Activated CD8-positive, alpha-beta memory T cell treated with anti-CD3 and anti-CD28 coated beads for 36 hours (primary cell): ENCODE results near the gene VPREB3. TPM values are rescaled to one million over a fixed set of nuclear protein-coding genes. Genes with fewer than 3 reads are reported as not detected.
"Not testable (repeated sequence)": the region's sequence is repeated elsewhere in the genome, so short reads cannot be mapped to it uniquely, and the experiment has no call there.

ENCODE experiments used
- CTCF ChIA-PET: fragments of 350-600 bp; sonication (Branson Sonifier 250); formaldehyde crosslinking; loops from one replicate; lab custom pipeline; 2021; ENCODE audit warnings: antibody characterized with exemption; lab: Charles Lee
- POLR2A ChIA-PET: fragments of 350-600 bp; sonication (Branson Sonifier 250); formaldehyde crosslinking; loops from one replicate; lab custom pipeline; 2021; ENCODE audit warnings: antibody characterized with exemption; lab: Charles Lee
- total RNA-seq, 2 experiments: library from RNA; stranded (reverse); gene quantifications; one replicate each; pipeline ENCODE4 v1.2.3, GENCODE V29; 2021

VPREB3 gene
- total RNA-seq, 2 experiments from 2014 or later, result not detected

GRCh38 chr22:23751441-23751996 lies 2.7 kb downstream of the VPREB3 start:
- ChIA-PET POLR2A (interaction anchor here (0.7 to 1.7 kb wide), 4 partner anchors 11 to 142 kb away, joined by 4 to 7 read pairs (median 6); partner anchors contain the start of gene MIF), CTCF (interaction anchor here (0.6 to 1.5 kb wide), 2 partner anchors 98 to 102 kb away, joined by 4 read pairs; no protein-coding TSS in a partner anchor)

- CTCF ChIA-PET, result interaction anchor here (0.6 to 1.6 kb wide), 3 partner anchors 38 to 102 kb away, joined by 3 to 4 read pairs (median 4); no protein-coding TSS in a partner anchor
- POLR2A ChIA-PET, result interaction anchor here (0.6 to 1.7 kb wide), 6 partner anchors 9 to 143 kb away, joined by 3 to 7 read pairs (median 4); partner anchors contain the start of genes C22orf15 and MIF
Measured at GRCh38 chr22:23750714-23751440, 3.3 kb downstream of the VPREB3 start, which contains the start of gene ZNF70. Gene ZNF70 (minus strand): TSS chr22:23751112. CDS start chr22:23745140, 5,972 bp downstream.

GRCh38 chr22:23750367-23750713 lies 3.9 kb downstream of the VPREB3 start:
- CTCF ChIA-PET, result interaction anchor here (1.3 to 1.6 kb wide), 3 partner anchors 38 to 99 kb away, joined by 3 to 4 read pairs (median 3); no protein-coding TSS in a partner anchor

GRCh38 chr22:23749841-23750301 lies 4.4 kb downstream of the VPREB3 start:
- CTCF ChIA-PET, result interaction anchor here (0.7 to 1.6 kb wide), 3 partner anchors 37 to 1271 kb away, joined by 3 read pairs; no protein-coding TSS in a partner anchor
- POLR2A ChIA-PET, result interaction anchor here (0.7 to 1.6 kb wide), 4 partner anchors 13 to 61 kb away, joined by 3 to 6 read pairs (median 4); partner anchors contain the start of genes C22orf15 and CHCHD10

More at GRCh38 chr22:23750367-23750713, 3.9 kb downstream of the VPREB3 start:
- POLR2A ChIA-PET, result interaction anchor here (0.6 to 1.7 kb wide), 7 partner anchors 9 to 144 kb away, joined by 3 to 7 read pairs (median 5); partner anchors contain the start of genes C22orf15, CHCHD10 and MIF

- CTCF ChIA-PET, result interaction anchor here (0.7 kb wide), 1 partner anchor 31 kb away, joined by 4 read pairs; no protein-coding TSS in a partner anchor
- POLR2A ChIA-PET, result interaction anchor here (0.7 kb wide), 1 partner anchor 104 kb away, joined by 9 read pairs; no protein-coding TSS in a partner anchor
Measured at GRCh38 chr22:23745791-23746190, 8.4 kb downstream of the VPREB3 start.

GRCh38 chr22:23744485-23744884 lies 9.7 kb downstream of the VPREB3 start:
- POLR2A ChIA-PET, result no interaction called here
- CTCF ChIA-PET, result no interaction called here

GRCh38 chr22:23744001-23744400 lies 10.2 kb downstream of the VPREB3 start:
- POLR2A ChIA-PET, result no interaction called here
- CTCF ChIA-PET, result no interaction called here

GRCh38 chr22:23743303-23743705 lies 10.9 kb downstream of the VPREB3 start:
- ChIA-PET CTCF (no interaction called here), POLR2A (no interaction called here)

- ChIA-PET CTCF (no interaction called here), POLR2A (no interaction called here)
Measured at GRCh38 chr22:23742505-23743264, 11.5 kb downstream of the VPREB3 start.

- POLR2A ChIA-PET, result no interaction called here
- CTCF ChIA-PET, result interaction anchor here (0.6 to 0.7 kb wide), 3 partner anchors 50 to 420 kb away, joined by 3 read pairs; no protein-coding TSS in a partner anchor
Measured at GRCh38 chr22:23737696-23738095, 16.5 kb downstream of the VPREB3 start.

GRCh38 chr22:23728108-23728507 lies 26.1 kb downstream of the VPREB3 start:
- POLR2A ChIA-PET, result interaction anchor here (0.7 kb wide), 1 partner anchor 25 kb away, joined by 7 read pairs; no protein-coding TSS in a partner anchor
- CTCF ChIA-PET, result not testable (repeated sequence)

- POLR2A ChIA-PET, result no interaction called here
- CTCF ChIA-PET, result no interaction called here
Measured at GRCh38 chr22:23722724-23723123, 31.5 kb downstream of the VPREB3 start.

- ChIA-PET CTCF (no interaction called here), POLR2A (no interaction called here)
Measured at GRCh38 chr22:23722160-23722559, 32.1 kb downstream of the VPREB3 start.

GRCh38 chr22:23720855-23721254 lies 33.4 kb downstream of the VPREB3 start:
- ChIA-PET CTCF (no interaction called here), POLR2A (no interaction called here)

GRCh38 chr22:23718371-23719165 lies 35.7 kb downstream of the VPREB3 start:
- ChIA-PET CTCF (interaction anchor here (1.3 kb wide), 1 partner anchor 22 kb away, joined by 3 read pairs; no protein-coding TSS in a partner anchor), POLR2A (interaction anchor here (0.7 to 2.2 kb wide), 2 partner anchors 22 to 67 kb away, joined by 5 to 13 read pairs; no protein-coding TSS in a partner anchor)

- CTCF ChIA-PET, result interaction anchor here (0.7 to 1.7 kb wide), 4 partner anchors 20 to 467 kb away, joined by 3 to 4 read pairs (median 4); no protein-coding TSS in a partner anchor
- POLR2A ChIA-PET, result interaction anchor here (0.8 to 2.2 kb wide), 3 partner anchors 9 to 33 kb away, joined by 3 to 13 read pairs (median 4); partner anchors contain the start of gene ZNF70
Measured at GRCh38 chr22:23716811-23717801, 37.1 kb downstream of the VPREB3 start.
